Effector CD8-positive, alpha-beta T cell (primary cell): Measurements from ENCODE around the gene CCDC38.
"Not testable (repeated sequence)": the region's sequence is repeated elsewhere in the genome, so short reads cannot be mapped to it uniquely, and the experiment has no call there.

Experiments
- DNase-seq: peaks from one replicate; lab custom pipeline; 2025; lab: John Stamatoyannopoulos, UW

The CCDC38 gene

DNA sequence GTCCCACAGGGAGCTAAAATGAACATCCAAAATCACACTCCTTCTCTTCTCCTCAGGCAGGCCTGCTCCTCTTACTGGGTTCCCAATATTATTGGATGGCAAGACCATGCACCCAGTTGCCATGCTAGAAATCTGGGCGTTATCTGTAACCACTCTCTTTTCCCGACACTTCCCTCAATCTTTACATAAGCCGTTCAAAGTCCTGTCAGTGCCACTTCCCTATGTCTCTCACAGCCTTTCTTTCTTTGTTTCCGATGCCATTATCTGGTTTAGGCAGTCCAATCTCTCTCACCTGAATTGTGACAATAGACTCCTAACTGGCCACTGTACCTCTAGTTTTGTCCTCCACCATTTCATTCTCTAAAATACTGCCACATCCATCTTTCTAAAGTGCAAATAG, 59.5 kb downstream of the CCDC38 start:
- DNase-seq = no peak

DNA sequence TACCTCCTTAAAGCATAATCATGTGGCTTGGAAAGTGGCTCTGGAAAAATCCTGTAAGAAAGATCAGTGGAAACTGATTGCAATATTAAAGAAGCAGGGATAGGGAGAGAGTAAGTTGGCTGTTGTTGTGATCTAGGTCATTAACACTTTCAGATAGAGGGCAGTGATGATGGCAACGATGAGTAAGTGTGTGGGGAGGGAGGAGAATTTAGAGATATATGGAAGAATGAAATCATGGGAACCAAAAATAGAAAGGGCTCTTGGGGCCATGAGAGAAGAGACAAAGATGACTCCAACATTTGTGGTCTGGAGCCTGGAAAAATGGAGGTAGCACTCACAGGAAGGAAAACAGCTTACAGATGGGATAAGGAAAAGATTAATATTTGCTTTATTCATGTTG, 60.3 kb downstream of the CCDC38 start:
- no peak for DNase-seq

DNA sequence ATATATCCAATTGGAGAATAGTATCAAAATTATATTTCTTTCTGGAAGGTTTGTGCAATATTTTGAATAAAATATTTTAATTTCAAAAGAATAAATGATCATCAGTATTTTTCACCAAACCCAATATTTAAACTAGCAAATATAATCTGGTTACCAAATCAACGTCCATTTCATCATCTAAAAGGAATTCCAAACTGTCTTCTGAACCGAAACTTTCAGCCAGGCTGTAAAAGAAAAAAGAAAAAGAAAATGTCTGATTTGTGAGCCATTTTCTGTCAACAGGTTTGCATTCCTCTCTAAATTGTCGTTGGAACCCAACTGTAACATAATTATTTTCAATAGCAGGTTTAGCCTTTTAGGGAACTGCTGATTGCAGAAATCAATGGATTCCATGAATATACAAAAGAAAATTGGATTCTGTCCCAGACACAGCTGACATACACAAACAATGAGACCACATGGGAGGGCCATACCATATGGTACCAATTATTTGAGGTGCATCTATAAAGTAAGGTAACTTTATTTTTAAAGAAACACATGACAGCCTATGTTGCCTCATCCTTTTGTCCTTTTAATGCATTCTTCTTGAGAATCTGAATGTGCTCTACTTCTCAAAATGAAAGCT, 61.0 kb downstream of the CCDC38 start:
- DNase-seq = no peak

DNA sequence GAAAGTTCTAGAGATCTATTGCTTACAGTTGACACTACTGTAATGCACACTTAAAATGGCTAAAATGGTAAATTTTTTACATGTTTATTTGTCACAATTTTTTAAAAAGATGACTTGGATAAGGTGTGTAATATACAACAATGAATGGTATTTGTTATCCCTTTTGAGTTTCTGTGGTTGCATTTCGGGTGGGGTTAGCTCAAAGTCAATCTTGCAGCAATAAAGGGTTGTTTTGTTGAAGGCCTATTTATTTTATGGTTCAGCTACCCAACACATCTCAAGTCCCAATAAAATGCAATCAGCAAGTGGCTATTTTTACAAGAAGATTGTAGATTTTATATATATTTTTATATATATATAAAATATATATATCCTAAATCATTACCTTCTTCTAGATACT, 61.5 kb downstream of the CCDC38 start:
- no peak for DNase-seq

DNA sequence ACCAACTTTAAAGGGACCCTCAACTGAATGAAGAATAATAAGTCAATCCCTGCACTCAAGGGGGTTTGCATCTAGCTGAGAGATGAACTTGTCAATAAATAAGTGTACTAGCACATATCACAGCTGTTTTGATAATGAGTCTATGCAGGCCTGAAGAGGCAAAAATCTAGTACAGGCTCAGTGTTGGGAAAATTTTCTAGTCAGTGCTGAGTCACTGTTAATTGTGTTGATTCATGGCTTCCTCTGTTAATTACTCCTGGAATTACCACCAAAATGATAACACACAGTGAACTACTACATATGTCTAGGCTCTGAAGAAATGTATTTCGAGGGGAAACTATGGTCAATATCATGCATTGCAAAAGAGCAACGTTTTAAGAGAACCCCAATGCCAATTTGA, 64.8 kb downstream of the CCDC38 start:
- DNase-seq = no peak

DNA sequence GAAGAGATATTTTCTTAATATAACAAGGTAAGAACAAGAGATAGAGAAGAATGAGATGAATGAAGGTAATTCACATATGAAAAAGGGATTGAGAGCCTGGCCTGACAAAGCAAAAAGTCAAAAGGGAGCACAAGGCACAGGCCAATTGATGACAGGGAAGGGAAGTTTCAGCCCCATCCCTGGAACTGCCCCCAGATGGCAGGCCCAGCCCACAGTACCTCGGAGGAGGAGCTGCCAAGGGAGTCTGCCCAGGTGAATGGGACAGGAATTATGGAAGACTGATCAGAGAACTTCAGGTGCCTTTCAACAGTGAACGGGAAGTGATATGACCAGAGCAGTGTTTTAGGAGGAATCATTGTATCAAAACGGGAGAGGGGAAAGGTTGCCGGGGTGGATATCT, 68.0 kb downstream of the CCDC38 start:
- DNase-seq = no peak

DNA sequence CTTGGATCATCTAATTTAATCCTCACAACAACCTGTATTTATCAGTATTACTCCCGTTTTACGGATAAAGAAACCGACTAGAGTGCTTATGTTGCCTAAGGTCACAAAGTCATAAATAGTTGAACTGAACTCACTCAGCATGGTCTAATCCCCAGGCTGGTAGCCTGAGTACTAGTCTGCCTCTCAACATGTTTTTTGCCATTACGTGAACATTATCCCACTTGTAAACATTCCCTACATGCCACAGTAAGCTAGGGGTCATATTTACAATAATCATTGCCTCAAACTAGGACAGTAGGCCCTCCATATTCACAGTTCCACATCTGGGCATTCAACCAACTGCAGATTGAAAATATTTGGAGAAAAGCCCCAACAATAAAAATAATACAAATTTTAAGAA, 71.5 kb downstream of the CCDC38 start:
- no peak for DNase-seq

DNA sequence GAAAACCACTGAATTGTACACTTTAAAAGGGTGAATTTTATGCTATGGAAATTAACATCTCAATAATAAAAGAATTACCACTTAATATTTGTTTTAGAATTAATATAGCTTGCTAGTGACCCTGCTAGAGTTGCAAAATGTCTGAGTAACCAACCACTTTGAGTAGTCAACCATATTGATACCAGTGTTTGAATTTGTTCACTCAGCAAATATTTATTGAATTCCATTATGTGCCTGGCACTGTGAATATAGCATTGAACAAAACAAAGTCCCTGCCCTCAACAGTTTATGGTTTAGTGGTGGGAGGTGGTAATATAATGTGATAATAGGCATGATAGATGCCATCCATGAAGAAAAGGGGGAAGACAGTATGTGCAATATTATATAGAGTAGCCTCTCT, 79.1 kb downstream of the CCDC38 start:
- DNase-seq = no peak

DNA sequence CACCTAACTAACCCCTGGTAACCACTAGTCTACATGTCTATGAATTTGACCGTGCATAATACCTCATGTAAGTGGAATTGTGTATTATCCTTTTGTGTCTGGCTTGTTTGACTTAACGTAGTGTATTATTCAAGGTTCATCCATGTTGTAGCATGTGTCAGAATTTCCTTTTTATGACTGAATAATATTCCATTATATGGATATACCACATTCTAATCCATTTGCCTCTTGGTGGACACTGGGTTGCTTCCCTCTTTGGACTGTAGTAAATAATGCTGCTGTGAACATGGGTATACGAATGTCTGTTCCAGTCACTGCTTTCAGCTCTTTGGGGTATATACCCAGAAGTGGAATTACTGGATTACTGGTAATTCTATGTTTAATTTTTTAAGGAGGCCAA, 80.4 kb downstream of the CCDC38 start:
- DNase-seq = no peak

DNA sequence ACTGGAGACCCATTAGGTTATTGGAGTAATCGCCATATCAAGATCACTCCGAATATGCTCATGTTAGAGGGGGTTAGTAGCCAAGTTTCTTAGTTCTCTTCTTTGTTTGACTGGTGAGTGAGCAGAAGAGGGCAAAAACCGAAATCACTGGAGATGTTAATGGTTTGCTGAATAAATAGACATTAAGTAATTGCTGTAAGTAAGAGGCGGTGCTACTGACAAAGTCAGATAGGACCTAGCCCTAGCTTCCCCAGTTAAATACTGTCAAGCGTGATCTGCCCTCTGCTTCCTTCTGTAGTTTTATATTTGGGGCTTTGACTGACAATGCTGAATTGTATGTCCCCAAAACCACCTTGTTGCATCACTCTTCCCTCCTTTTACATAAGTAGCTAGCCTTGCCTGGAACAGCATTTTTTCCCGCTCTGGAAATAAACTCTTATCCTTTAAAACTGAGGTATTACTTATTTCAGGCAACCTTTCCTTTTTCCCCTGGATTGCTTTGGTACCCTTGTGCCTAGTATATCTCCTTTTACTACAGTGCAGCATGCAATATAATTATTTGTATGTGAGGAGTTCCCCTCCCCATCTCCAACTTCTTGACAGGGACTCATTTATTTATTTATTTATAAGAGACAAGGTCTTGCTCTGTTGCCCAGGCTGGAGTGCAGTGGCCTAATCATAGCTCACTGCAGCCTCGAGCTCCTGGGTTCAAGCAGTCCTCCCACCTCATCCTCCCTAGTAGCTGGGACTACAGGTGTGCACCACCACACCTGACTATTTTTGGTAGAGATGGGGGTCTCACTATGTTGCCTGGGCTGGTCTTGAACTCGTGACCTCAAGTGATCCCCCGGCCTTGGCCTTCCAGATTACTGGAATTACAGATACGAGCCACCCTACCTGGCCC, 82.2 kb downstream of the CCDC38 start:
- DNase-seq = no peak

DNA sequence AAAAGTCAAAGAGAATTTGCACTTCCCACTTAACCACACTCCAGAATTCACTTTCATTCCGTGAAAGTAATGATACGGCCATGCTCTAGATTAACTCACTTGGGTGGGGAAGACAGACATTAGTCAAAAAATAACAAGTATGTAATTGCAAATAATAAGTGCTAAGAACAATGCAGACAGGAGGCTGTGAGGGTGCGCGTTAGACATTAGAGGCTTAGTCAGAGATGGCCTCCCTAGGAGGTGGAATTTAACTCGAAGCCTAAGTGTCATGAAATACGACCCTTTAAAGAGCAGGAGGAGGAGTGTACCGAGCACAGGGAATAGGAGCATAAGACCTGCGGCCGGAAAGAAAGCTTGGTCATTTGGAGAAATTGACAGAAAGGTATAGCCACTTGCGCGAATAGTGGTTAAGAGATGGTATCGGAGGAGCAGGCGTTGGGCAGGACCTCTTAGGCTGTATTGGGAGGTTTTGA, 83.0 kb downstream of the CCDC38 start:
- DNase-seq = no peak

DNA sequence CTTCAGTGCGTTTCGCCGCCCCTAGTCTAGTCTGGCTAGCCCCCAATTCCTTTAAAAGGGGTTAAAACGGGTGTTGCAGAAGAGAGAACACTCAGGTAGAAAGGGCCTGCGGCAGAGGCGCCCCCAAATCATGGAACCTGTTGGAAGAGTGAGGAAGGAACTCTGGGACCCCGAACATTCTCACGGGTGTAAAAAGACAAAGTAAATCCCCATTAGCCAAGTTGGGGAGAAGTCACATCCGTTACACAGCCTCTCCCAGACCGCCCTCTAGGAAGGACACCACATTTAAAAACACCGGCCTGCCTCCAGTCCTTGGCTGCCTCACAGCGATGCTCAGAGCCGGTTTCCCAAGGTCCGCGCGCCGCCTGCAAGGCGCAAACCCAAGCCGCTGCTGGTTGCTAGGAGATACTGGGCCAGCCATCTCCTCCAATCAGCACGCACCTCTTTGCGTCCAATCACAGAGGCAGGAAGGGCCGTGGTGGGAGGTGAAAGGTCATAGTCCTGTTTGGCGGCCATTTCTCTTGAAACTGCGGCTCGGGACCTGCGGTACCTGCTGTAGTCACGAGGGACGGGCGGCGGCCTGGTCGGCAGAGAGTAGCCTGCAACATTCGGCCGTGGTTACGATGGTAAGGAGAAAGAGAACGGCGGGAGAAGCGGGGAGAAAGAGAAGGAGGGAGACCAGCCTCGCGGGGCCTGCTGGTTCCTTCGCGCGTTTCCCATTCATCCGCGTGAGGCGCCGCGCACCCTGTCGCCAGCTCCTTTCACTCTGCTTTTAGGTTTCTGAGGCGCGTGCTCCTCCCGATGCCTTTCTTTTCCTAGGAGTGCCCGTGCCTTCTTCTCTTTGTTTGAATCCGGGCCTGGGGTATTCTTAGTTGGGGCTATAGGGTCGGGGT, 83.7 kb downstream of the CCDC38 start, which contains the start of gene SNRPF:
Gene SNRPF, plus strand, starts transcription at position 502 of the 893 bp plus-strand sequence. Its CDS starts 122 bp downstream, at position 624.
- peak; percentile 91 for DNase-seq

DNA sequence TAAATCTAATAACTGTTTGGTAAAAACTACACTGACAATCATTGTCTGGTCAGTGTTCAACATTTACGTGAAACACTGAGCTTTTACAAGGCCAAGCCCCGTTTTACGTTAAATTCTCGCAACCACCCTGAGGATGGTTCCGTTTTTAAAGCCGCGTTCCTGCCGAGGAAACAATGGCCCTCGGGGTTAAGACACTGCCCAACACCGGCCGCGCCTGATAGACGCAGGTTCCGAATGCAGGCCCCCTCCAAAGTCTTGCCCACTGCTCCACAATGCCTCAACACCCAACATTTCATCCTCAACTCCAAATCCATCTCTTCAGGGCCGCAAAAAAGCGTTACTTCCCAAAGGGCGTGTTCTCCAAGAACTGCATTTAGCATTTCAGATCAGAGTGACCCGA, 84.6 kb downstream of the CCDC38 start:
- DNase-seq = no peak

DNA sequence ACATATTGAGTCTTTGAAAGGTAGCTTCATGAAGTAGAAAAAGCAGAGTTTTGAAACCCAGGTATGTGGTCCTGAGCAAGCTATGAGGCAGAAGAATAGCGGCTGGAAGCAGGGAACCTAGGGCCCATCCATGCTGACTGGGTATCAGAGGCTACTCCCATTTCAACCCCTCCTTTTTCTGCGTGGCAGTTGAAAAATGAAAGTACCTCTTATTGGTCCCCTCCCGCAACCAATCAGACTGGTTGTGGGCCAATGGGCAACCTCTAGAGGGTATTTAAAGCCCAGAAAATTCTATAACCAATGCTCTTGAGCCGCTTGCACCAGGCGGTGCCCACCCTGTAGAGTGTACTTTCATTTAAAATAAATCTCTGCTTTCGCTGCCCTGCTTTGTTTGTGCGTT, 85.3 kb downstream of the CCDC38 start:
- DNase-seq = no peak

DNA sequence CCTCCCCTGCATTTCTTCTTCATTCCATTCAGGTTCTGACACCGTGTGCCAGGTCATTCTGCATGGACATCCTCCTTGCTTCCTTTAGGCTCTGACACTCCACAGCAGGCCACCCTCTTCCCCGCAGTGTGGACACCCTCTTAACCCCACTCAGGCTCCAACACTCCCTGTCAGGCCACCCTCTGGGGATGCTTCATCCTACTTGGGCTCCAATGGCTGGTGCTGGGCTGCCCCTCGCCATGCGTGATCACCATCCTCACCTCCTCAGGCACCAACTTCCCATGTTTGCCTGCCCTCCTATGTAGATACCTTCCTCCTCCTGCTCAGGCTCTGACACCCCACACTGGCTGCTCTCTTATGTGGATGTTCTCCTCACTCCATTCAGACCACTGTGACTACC, 90.3 kb downstream of the CCDC38 start:
- no peak for DNase-seq

DNA sequence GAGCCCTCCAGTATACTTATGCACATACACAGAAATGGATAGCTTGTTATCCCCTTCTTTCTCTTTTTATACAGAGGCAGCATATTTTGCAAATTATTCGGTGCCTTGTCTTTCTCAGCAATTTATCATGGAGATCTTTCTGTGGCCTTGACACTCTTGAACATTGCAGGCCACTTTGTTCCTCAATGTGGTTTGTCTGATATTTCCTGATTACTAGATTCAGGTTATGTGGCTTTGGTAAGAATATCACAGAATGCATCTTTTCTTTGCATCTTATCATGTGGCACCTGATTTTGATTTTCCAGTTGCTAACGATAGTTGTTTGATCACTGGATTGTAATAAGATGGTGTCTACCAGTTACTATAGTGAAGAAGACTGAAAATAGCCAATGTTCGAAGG, 90.8 kb downstream of the CCDC38 start:
- no peak for DNase-seq

DNA sequence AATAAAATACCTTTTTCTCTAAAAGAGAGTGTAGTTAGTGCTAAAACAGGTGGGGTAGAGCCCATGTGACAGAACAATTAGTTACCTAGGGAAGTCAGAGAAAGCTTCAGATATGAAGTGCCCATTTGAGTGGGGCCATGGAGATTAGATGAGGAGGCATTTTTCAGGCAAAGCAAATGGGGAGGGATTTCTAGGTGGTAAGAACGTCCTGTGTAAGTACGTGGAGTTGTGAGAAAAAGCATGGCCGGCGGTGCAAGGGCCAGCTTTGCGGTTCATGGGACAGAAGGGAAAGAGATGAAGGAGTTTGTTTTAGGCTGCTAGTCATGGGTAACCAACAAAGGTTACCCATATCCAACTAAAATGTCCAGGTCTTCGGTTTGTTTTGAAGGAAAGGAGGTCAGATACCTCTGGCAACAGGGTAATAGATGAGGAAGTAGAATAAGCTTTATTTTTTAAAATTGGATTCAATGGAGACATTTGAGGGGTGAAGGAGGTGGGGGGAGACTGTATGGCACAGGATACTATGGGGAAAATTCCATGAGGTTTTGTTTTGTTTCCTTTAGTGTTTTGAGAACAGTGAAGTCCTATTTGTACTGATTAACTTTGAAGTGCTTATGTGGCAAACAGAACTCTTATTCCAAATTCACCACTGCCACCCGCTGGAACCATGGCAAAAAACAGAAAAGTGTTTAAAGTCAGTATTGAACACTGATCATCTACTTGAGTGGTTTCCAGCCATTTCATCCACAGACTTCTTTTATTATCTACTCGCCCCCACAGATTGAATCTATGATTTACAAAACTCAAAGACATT, 93.6 kb downstream of the CCDC38 start:
- no peak for DNase-seq

DNA sequence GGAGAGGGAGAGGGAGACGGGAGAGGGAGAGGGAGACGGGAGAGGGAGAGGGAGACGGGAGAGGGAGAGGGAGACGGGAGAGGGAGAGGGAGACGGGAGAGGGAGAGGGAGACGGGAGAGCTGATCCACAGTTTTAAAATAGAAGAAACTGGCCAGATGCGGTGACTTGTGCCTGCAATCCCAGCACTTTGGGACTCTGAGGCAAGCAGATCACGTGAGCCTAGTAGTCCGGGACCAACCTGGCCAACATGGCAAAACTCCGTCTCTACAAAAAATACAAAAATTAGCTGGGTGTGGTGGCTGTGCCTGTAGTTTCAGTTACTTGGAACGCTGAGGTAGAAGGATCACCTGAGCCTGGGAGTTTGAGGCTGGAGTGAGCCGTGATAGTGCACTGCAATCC, 100.0 kb downstream of the CCDC38 start:
- DNase-seq = not testable (repeated sequence)

DNA sequence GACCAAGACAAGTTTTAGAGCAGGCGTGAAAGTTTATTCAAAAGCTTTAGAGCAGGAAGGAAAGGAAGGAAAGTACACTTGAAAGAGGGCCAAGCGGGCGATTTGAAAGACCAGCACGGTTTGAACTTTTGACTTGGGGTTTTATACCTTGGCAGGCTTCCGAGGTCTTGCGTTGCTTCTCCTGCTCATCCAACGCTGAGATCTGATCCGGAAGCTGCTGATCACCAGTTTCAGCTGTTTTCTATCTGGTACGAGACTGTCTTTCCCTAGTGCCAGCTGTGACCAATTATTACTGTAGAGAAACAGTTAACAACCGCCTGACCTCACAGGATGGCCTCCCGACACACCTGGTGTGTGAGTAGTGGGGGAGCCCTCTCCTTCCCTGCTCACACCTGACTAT, 104.3 kb downstream of the CCDC38 start:
- no peak for DNase-seq

DNA sequence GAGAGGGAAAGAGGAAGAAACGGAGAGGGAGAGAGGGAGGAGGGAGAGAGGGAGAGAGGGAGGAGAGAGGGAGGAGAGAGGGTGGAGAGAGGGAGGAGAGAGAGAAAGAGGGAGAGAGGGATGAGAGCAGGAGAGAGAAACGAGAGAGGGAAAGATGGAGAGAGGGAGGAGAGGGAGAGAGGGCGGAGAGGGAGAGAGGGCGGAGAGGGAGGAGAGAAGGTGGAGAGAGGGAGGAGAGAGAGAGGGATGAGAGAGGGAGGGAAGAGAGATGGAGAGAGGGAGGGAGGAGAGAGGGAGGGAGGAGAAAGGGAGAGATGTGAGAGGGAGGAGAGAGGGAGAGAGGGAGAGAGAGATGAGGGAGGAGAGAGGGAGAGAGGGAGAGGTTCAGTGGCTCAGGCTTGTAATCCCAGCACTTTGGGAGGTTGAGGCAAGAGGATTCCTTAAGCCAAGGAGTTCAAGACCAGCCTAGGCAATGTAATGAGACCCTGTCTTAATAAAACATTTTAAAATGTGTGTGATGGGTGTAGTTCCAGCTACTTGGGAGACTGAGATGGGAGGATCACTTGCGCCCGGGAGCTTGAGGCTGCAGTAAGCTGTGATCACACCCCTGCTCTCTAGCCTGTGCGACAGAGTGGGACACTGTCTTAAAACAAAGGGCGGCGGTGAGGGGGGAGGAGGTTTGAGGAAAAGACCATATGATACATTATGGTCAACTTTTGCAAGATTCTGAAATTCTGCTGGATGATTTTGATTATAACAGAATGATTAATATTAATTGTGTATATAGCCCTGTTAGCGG, 105.0 kb downstream of the CCDC38 start:
- DNase-seq = no peak
